Hepatocyte (in vitro differentiated cells): Measurements from ENCODE around the gene RTN4RL2. TPM values are rescaled to one million over a fixed set of nuclear protein-coding genes. Genes with fewer than 3 reads are reported as not detected.

Experiments
- DNase-seq: peaks from one replicate; pipeline ENCODE4 v3.0.0-alpha.2; 2016; ENCODE audit warnings: low spot score
- H2AFZ ChIP-seq: fragments of 200-600 bp; sonication (generic); 2 replicates; pipeline ENCODE4 v1.6.0; 2016; ENCODE audit warnings: antibody characterized with exemption, mild to moderate bottlenecking
- H3K27ac ChIP-seq: fragments of 200-600 bp; sonication (generic); 2 replicates; pipeline ENCODE4 v1.5.1; 2016; ENCODE audit warnings: mild to moderate bottlenecking
- H3K27me3 ChIP-seq: fragments of 200-600 bp; sonication (generic); 2 replicates; pipeline ENCODE4 v1.6.1; 2016
- H3K36me3 ChIP-seq: fragments of 200-600 bp; sonication (generic); replicated peaks from 2 replicates; pipeline ENCODE4 v1.5.1; 2016; ENCODE audit warnings: low read depth; ENCODE audit not compliant: insufficient read depth
- H3K4me1 ChIP-seq: fragments of 200-600 bp; sonication (generic); 2 replicates; pipeline ENCODE4 v1.5.1; 2016; ENCODE audit warnings: mild to moderate bottlenecking, moderate library complexity; ENCODE audit not compliant: insufficient read depth
- H3K4me2 ChIP-seq: fragments of 200-600 bp; sonication (generic); 2 replicates; pipeline ENCODE4 v1.6.0; 2016
- H3K4me3 ChIP-seq: fragments of 200-600 bp; sonication (generic); 2 replicates; pipeline ENCODE4 v1.5.1; 2016; ENCODE audit warnings: mild to moderate bottlenecking
- H3K79me2 ChIP-seq: fragments of 200-600 bp; sonication (generic); 2 replicates; pipeline ENCODE4 v1.6.0; 2017; ENCODE audit warnings: mild to moderate bottlenecking
- H3K9me2 ChIP-seq: fragments of 200-600 bp; sonication (generic); replicated peaks from 2 replicates; pipeline ENCODE4 v1.6.0; 2017; ENCODE audit warnings: mild to moderate bottlenecking; ENCODE audit not compliant: insufficient read depth
- H3K9me3 ChIP-seq: fragments of 200-600 bp; sonication (generic); 2 replicates; pipeline ENCODE4 v1.5.1; 2016; ENCODE audit warnings: low read depth, mild to moderate bottlenecking
- H4K20me1 ChIP-seq: fragments of 200-600 bp; sonication (generic); 2 replicates; pipeline ENCODE4 v1.6.0; 2016; ENCODE audit warnings: mild to moderate bottlenecking; ENCODE audit not compliant: insufficient read depth, poor library complexity, severe bottlenecking
- EZH2 ChIP-seq: fragments of 200-600 bp; sonication (generic); IDR thresholded peaks from 2 replicates; pipeline ENCODE4 v1.6.1; 2016; ENCODE audit warnings: antibody characterized with exemption, mild to moderate bottlenecking, borderline replicate concordance
- EZH2phosphoT487 ChIP-seq: fragments of 200-600 bp; sonication (generic); IDR thresholded peaks from one replicate; pipeline ENCODE4 v1.6.1; 2018; ENCODE audit warnings: antibody characterized with exemption, mild to moderate bottlenecking, low read depth, moderate library complexity; ENCODE audit not compliant: unreplicated experiment, severe bottlenecking
- WGBS: methylation state at CpG from one replicate; pipeline ENCODE4 v1.1.6; 2016; ENCODE audit warnings: low lambda C conversion rate; ENCODE audit errors: missing lambda C conversion rate; 5-methylcytosine and 5-hydroxymethylcytosine counted together
- polyA plus RNA-seq: library from polyadenylated mRNA; unstranded; fragments of >200 nt; fragmentation: Nextera tagmentation; extraction: Ambion mirVana; gene quantifications from 2 replicates; pipeline ENCODE4 v1.2.1, GENCODE V29; 2016
- total RNA-seq: library from RNA; depleted of rRNA; stranded (reverse); fragments of >200 nt; gene quantifications from 2 replicates; pipeline ENCODE4 v1.2.3, GENCODE V29; 2014
- TF ChIP-seq, protein P1 (sequence below): fragments of 200-600 bp; sonication (generic); IDR thresholded peaks from 2 replicates; pipeline ENCODE4 v1.5.1; 2016; ENCODE audit warnings: antibody characterized with exemption, mild to moderate bottlenecking; ENCODE audit not compliant: poor library complexity

Gene RTN4RL2
- total and polyA plus RNA-seq, 2 experiments from 2014 or later: 2.4 to 10.6 TPM

GRCh38 chr11:57511741-57512430 is 51.6 kb downstream of the RTN4RL2 start:
- Histone ChIP-seq H3K4me1 (peaks cover 5% of the 10 kb centered on the region), H3K27me3 (peaks cover 4% of the 10 kb centered on the region), H4K20me1 (no peaks in the 10 kb centered on the region), H3K4me3 (no peak overlapping the region), H3K4me2 (no peak overlapping the region), H3K36me3 (no peaks in the 10 kb centered on the region), H2AFZ (no peak overlapping the region), H3K27ac (no peak overlapping the region), H3K79me2 (no peaks in the 10 kb centered on the region), H3K9me2 (no peaks in the 10 kb centered on the region), H3K9me3 (no peaks in the 10 kb centered on the region)
- 93% methylated on average over 6 of the region's 6 CpGs for WGBS
- no peak for DNase-seq
- TF ChIP-seq EZH2phosphoT487: no peak
- TF ChIP-seq, protein P1, sequence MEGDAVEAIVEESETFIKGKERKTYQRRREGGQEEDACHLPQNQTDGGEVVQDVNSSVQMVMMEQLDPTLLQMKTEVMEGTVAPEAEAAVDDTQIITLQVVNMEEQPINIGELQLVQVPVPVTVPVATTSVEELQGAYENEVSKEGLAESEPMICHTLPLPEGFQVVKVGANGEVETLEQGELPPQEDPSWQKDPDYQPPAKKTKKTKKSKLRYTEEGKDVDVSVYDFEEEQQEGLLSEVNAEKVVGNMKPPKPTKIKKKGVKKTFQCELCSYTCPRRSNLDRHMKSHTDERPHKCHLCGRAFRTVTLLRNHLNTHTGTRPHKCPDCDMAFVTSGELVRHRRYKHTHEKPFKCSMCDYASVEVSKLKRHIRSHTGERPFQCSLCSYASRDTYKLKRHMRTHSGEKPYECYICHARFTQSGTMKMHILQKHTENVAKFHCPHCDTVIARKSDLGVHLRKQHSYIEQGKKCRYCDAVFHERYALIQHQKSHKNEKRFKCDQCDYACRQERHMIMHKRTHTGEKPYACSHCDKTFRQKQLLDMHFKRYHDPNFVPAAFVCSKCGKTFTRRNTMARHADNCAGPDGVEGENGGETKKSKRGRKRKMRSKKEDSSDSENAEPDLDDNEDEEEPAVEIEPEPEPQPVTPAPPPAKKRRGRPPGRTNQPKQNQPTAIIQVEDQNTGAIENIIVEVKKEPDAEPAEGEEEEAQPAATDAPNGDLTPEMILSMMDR: no peak
- TF ChIP-seq EZH2: no peak

DNA sequence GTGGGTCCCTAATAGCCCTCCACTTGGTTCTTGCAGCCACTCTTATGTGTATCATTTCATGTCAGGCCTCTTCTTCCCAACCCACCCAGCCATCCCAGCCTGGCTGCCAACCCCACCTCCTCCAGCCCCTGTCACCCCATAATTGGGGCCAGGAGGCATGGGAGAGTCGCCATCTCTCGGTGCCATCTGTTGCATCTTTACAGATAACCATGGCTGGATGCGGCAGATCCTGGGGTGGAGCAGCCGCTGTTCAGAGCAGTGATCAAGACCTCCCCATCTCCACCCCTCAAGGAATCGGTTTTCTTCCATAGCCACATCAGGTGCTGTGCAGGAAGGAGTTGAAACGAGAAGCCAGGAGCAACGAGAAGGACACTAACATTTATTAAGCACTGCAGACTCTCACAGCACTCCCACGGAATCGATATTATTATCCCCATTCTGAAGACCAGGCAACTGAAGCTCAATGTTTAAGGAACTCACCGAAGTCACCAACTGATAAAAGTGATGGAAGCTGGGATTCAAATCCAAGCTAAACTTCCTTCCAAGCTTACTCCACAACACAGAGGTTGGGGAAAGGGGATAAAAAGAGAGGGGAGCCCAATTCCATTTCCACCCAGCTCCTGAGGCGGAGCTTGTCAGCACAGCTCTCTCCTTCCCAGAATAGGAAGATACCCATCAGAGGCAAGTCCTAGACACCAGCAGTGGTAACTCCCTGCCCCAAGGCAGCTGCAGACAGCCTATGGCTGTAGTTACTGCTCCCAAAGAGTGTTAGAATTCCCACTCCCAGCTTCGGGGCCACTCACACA is 52.5 kb downstream of the RTN4RL2 start:
- Histone ChIP-seq H2AFZ (no peak overlapping the region), H3K36me3 (no peaks in the 10 kb centered on the region), H3K4me1 (peaks cover 5% of the 10 kb centered on the region), H3K4me3 (no peak overlapping the region), H4K20me1 (no peaks in the 10 kb centered on the region), H3K27ac (no peak overlapping the region), H3K79me2 (no peaks in the 10 kb centered on the region), H3K9me2 (no peaks in the 10 kb centered on the region), H3K27me3 (peaks cover 7% of the 10 kb centered on the region), H3K4me2 (peak overlapping the region; percentile 99), H3K9me3 (no peaks in the 10 kb centered on the region)
- TF ChIP-seq EZH2 (no peak), EZH2phosphoT487 (no peak)
- TF ChIP-seq, protein P1: no peak
- WGBS: 81% methylated on average over 12 of the region's 12 CpGs
- no peak for DNase-seq

DNA sequence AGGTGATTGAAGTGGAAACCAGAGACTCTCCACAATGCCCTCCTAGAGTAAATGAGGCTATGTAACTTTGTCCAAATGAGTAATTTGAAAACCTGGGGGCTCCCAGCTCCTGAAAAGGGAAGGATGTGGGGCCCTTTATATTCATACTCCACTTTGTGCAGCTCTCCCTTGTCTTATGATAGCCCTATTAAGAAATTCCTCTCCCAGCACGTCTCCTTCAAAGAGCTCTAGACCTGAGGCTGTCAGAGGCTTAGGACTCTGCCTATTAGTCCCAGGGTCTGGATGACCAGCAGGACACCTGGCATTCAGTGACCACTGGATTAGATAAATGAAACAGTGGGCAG is 53.1 kb downstream of the RTN4RL2 start:
- Histone ChIP-seq H2AFZ (no peak overlapping the region), H3K36me3 (no peaks in the 10 kb centered on the region), H3K27me3 (peaks cover 7% of the 10 kb centered on the region), H3K4me1 (peaks cover 5% of the 10 kb centered on the region), H3K9me3 (no peaks in the 10 kb centered on the region), H3K4me3 (no peak overlapping the region), H3K4me2 (peak overlapping the region; percentile 99), H3K79me2 (no peaks in the 10 kb centered on the region), H3K9me2 (no peaks in the 10 kb centered on the region), H4K20me1 (no peaks in the 10 kb centered on the region), H3K27ac (no peak overlapping the region)
- WGBS: 67% methylated on average over 1 of the region's 1 CpG
- no peak for DNase-seq
- no peak for TF ChIP-seq EZH2phosphoT487

DNA sequence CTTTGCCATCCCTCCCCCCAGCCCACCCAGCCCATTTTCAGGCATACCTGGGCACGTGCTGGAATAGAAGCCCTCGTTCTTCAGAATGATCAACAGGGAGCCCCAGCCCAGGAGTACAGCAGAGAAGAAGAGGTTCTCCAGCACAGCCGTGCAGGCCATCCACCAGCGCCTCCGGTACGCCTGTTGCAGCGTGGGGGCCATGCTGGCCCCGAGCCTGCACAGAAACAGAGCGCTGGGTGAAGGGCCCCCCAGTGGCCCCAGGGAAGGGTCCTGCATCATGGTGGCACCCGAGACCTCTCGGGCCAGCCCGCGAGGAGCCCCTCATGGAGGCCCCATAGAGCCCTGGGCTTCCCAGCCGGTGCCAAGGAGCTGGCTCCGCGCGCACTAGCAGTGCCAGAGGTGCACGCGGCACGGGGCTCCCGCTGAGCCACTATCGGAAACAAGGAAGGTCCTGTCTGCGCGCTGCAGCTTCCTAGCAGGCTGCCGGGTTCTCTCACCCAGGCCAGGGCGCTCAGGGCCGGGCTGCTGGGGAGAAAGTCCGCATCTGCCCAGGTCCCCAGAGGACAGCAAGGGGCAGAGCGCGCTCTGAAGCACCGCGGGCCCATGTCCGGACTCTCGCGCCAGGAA is 53.7 kb downstream of the RTN4RL2 start:
- H3K4me2 ChIP-seq: peak overlapping the region; percentile 99
- peaks cover 5% of the 10 kb centered on the region for H3K4me1 ChIP-seq
- no peaks in the 10 kb centered on the region for H3K9me3 ChIP-seq
- H3K4me3 ChIP-seq: peak overlapping the region; percentile 93
- H2AFZ ChIP-seq: peak overlapping the region; percentile 92
- no peaks in the 10 kb centered on the region for H3K9me2 ChIP-seq
- H3K27me3 ChIP-seq: peaks cover 7% of the 10 kb centered on the region
- TF ChIP-seq EZH2phosphoT487: no peak
- TF ChIP-seq, protein P1: no peak
- no peak for TF ChIP-seq EZH2
- no peak overlapping the region for H3K27ac ChIP-seq
- 13% methylated on average over 35 of the region's 35 CpGs for WGBS
- no peaks in the 10 kb centered on the region for H3K79me2 ChIP-seq
- no peaks in the 10 kb centered on the region for H4K20me1 ChIP-seq
- H3K36me3 ChIP-seq: no peaks in the 10 kb centered on the region
- DNase-seq: peak; percentile 58
